Brain microvascular endothelial cell (primary cell): ENCODE data around the gene MAN2A1.

Source experiments
- DNase-seq: peaks from one replicate; pipeline ENCODE4 v3.0.0-alpha.2; 2020
- H3K27ac ChIP-seq: fragments of 250-450 bp; sonication (Bioruptor Pico); 2 replicates; pipeline ENCODE4 v1.5.1; 2020; ENCODE audit warnings: mild to moderate bottlenecking, moderate library complexity
- H3K27me3 ChIP-seq: fragments of 250-450 bp; sonication (Bioruptor Pico); replicated peaks from 2 replicates; pipeline ENCODE4 v1.5.1; 2020; ENCODE audit warnings: mild to moderate bottlenecking
- H3K36me3 ChIP-seq: fragments of 250-450 bp; sonication (Bioruptor Pico); replicated peaks from 2 replicates; pipeline ENCODE4 v1.5.1; 2020; ENCODE audit warnings: mild to moderate bottlenecking
- H3K4me3 ChIP-seq: 2 replicates; pipeline ENCODE4 v1.5.1; 2011; ENCODE audit warnings: low read depth, mild to moderate bottlenecking, control low read depth, low read length, moderate library complexity
- CTCF ChIP-seq: IDR thresholded peaks from 2 replicates; pipeline ENCODE4 v1.5.1; 2011; ENCODE audit warnings: low read depth, mild to moderate bottlenecking, moderate library complexity, low read length, control low read depth, inconsistent platforms; ENCODE audit errors: missing control alignments
- in situ Hi-C: cut with HindIII; loops from 2 replicates; pipeline ENCODE4 v1.10.0; 2017; ENCODE audit warnings: low sequenced_read_pairs, low pct_ligation_motif_present

The MAN2A1 gene

GRCh38 chr5:109656829-109657228, 32.9 kb upstream of the MAN2A1 start:
- peak overlapping the region; percentile 11 for H3K27ac ChIP-seq
- in situ Hi-C loops: no loop called here
- H3K4me3 ChIP-seq: no peak overlapping the region
- H3K36me3 ChIP-seq: no peaks in the 10 kb centered on the region
- DNase-seq: peak; percentile 96
- H3K27me3 ChIP-seq: no peaks in the 10 kb centered on the region
- no peak for TF ChIP-seq CTCF

- H3K27ac ChIP-seq: no peak overlapping the region
- in situ Hi-C loops: no loop called here
- no peaks in the 10 kb centered on the region for H3K27me3 ChIP-seq
- TF ChIP-seq CTCF: no peak
- no peaks in the 10 kb centered on the region for H3K36me3 ChIP-seq
- no peak overlapping the region for H3K4me3 ChIP-seq
- DNase-seq: no peak
Observed at GRCh38 chr5:109659901-109660300, 29.8 kb upstream of the MAN2A1 start.

- TF ChIP-seq CTCF: no peak
Observed at GRCh38 chr5:109660301-109660700, 29.4 kb upstream of the MAN2A1 start.

GRCh38 chr5:109668237-109668636, 21.5 kb upstream of the MAN2A1 start:
- in situ Hi-C loops: no loop called here

More at GRCh38 chr5:109660301-109660700, 29.4 kb upstream of the MAN2A1 start:
- Histone ChIP-seq H3K27me3 (no peaks in the 10 kb centered on the region), H3K4me3 (no peak overlapping the region), H3K36me3 (no peaks in the 10 kb centered on the region), H3K27ac (no peak overlapping the region)
- DNase-seq: no peak
- in situ Hi-C loops: no loop called here

GRCh38 chr5:109668668-109669422, 20.9 kb upstream of the MAN2A1 start:
- no peak for TF ChIP-seq CTCF
- no peak overlapping the region for H3K4me3 ChIP-seq
- in situ Hi-C loops: no loop called here
- H3K36me3 ChIP-seq: no peaks in the 10 kb centered on the region
- DNase-seq: no peak
- H3K27me3 ChIP-seq: no peaks in the 10 kb centered on the region
- H3K27ac ChIP-seq: no peak overlapping the region

More at GRCh38 chr5:109668237-109668636, 21.5 kb upstream of the MAN2A1 start:
- H3K4me3 ChIP-seq: no peak overlapping the region
- H3K36me3 ChIP-seq: no peaks in the 10 kb centered on the region
- no peaks in the 10 kb centered on the region for H3K27me3 ChIP-seq
- DNase-seq: no peak
- H3K27ac ChIP-seq: no peak overlapping the region
- TF ChIP-seq CTCF: no peak
